ENCODE measurements around the gene C1QA. TPM values are rescaled to one million over a fixed set of nuclear protein-coding genes. Genes with fewer than 3 reads are reported as not detected.

C1QA gene
- total and polyA plus RNA-seq, 2 of the 4 experiments (the other 2 are of a cell fraction), result not detected

- no peak for TF ChIP-seq RFX5 (IDR thresholded peaks at IDR 0.05; ENCODE audit: low read depth, low read length)
- no peak for TF ChIP-seq CEBPB (IDR thresholded peaks at IDR 0.05; ENCODE audit: low read depth, low read length)
- H3K4me1 ChIP-seq (ENCODE audit: control insufficient read depth, insufficient read depth, low read length), result no peaks in the 10 kb centered on the region
- no peak overlapping the region for H3K56ac ChIP-seq (ENCODE audit: extremely low read depth, insufficient read depth, low read length)
- no peak overlapping the region for H4K91ac ChIP-seq (ENCODE audit: insufficient read depth, low read depth, low read length)
- H3K27me3 ChIP-seq (ENCODE audit: control insufficient read depth, insufficient read depth, low read length), result peaks cover 73% of the 10 kb centered on the region
- no peak overlapping the region for H2AK9ac ChIP-seq (replicated peaks; ENCODE audit: low read depth, low read length, poor library complexity)
- H2AFZ ChIP-seq (replicated peaks; ENCODE audit: low read length, poor library complexity), result no peak overlapping the region
- H3K4me2 ChIP-seq (ENCODE audit: low read depth, low read length), result no peak overlapping the region
- no peak overlapping the region for H2BK20ac ChIP-seq (ENCODE audit: low read depth, low read length)
- no peak overlapping the region for H3K4me3 ChIP-seq (ENCODE audit: insufficient read depth, low read depth, low read length)
- no peak overlapping the region for H2AK5ac ChIP-seq (ENCODE audit: low read depth, low read length)
- H3K9me1 ChIP-seq (ENCODE audit: insufficient read depth, low read length), result no peaks in the 10 kb centered on the region
- H3K14ac ChIP-seq (replicated peaks; ENCODE audit: low read depth, low read length), result no peak overlapping the region
- H3K36me3 ChIP-seq (ENCODE audit: control insufficient read depth, insufficient read depth, low read length), result no peaks in the 10 kb centered on the region
- intact Hi-C loops (cut with micrococcal nuclease), result no loop called here
- ChIA-PET CTCF (no interaction called here), POLR2A (ENCODE audit: unreplicated experiment) (no interaction called here)
- no peak overlapping the region for H3K23ac ChIP-seq (ENCODE audit: low read depth, low read length)
- H4K8ac ChIP-seq (ENCODE audit: low read depth in 2 of 2, low read length in 2 of 2), result no peak overlapping the region
- no peak overlapping the region for H3K18ac ChIP-seq (ENCODE audit: low read depth, low read length)
- H4K5ac ChIP-seq (ENCODE audit: low read depth, low read length), result no peak overlapping the region
- peaks cover 3% of the 10 kb centered on the region; the same call in 1 of the 2 replicates for H4K20me1 ChIP-seq (ENCODE audit: insufficient read depth, low read length)
- no peak overlapping the region for H3K27ac ChIP-seq (ENCODE audit: insufficient read depth, low read length)
- DNase-seq (no peak), ATAC-seq (ENCODE audit: low read depth) (no peak)
- no TSS peak for BruUV-seq (replicated peaks)
- WGBS, 2 experiments (ENCODE audit: extremely low coverage in 2 of 2, insufficient read length in 1 of 2), result no CpG with 5 or more reads among the region's 2 CpGs
- in situ Hi-C loops (cut with MboI; ENCODE audit: low sequenced_read_pairs), result no loop called here
- H2BK15ac ChIP-seq (ENCODE audit: low read depth, low read length), result no peak overlapping the region
- dilution Hi-C loops (cut with HindIII; ENCODE audit: low sequenced_read_pairs, unreplicated experiment), result no loop called here
- no peak overlapping the region for H2BK5ac ChIP-seq (ENCODE audit: low read depth, low read length, poor library complexity, severe bottlenecking)
- H3K4ac ChIP-seq (ENCODE audit: low read depth, low read length), result no peak overlapping the region
- H3K9ac ChIP-seq (ENCODE audit: low read depth, low read length), result no peak overlapping the region
- H3K79me1 ChIP-seq (ENCODE audit: low read depth in 1 of 2, low read length in 2 of 2), result no peaks in the 10 kb centered on the region
- H2BK120ac ChIP-seq (ENCODE audit: low read depth, low read length), result no peak overlapping the region
- no peaks in the 10 kb centered on the region; the same call in 1 of the 2 replicates for H3K9me3 ChIP-seq (ENCODE audit: control insufficient read depth, insufficient read depth, low read length)
Measured at GRCh38 chr1:22629886-22630285, 6.5 kb upstream of the C1QA start.

Data from IMR-90 (cell line).